Lower lobe of right lung (tissue), 2 donors: ENCODE measurements around the gene ERG. TPM values are rescaled to one million over a fixed set of nuclear protein-coding genes. Genes with fewer than 3 reads are reported as not detected.

Source experiments
- ATAC-seq, 2 donors: fragments of 200-7000 bp; cut with Tn5 transposase; one replicate each; pipeline ENCODE4 v1.9.1; 2020 to 2022; ENCODE audit warnings: mild to moderate bottlenecking in 2 of 2, moderate library complexity in 2 of 2
- DNase-seq: peaks from one replicate; pipeline ENCODE4 v3.0.0-alpha.2; 2020
- H3K27ac ChIP-seq: fragments of 200-600 bp; one replicate; pipeline ENCODE4 v1.8.0; 2022
- H3K27me3 ChIP-seq: fragments of 200-600 bp; one replicate; pipeline ENCODE4 v1.8.0; 2022; ENCODE audit warnings: low read depth
- H3K36me3 ChIP-seq: fragments of 200-600 bp; one replicate; pipeline ENCODE4 v1.8.0; 2022; ENCODE audit warnings: mild to moderate bottlenecking
- H3K4me1 ChIP-seq: fragments of 200-600 bp; one replicate; pipeline ENCODE4 v1.8.0; 2022
- H3K4me3 ChIP-seq: fragments of 200-600 bp; one replicate; pipeline ENCODE4 v1.8.0; 2022; ENCODE audit warnings: mild to moderate bottlenecking
- H3K9me3 ChIP-seq: fragments of 200-600 bp; one replicate; pipeline ENCODE4 v1.8.0; 2022
- CTCF ChIP-seq: fragments of 200-600 bp; IDR thresholded peaks from one replicate; pipeline ENCODE4 v1.8.0; 2022; ENCODE audit warnings: antibody characterized with exemption, mild to moderate bottlenecking
- intact Hi-C: fragments of 100-400 bp; cut with DNase I; formaldehyde crosslinking; loops from one replicate; pipeline ENCODE4 v1.11.0; 2022
- total RNA-seq: library from RNA; stranded (reverse); fragmentation: NEBNext Ultra II Directional; extraction: Animal tissue kit (Norgen Biotek cat#: 25700); gene quantifications from one replicate; pipeline ENCODE4 v1.2.1, GENCODE V29; 2021
- donor health status: DM: no; HTN: yes; CAD: no; lungs with severe emphysema.

The ERG gene
- total RNA-seq, 1 donor from 2014 or later = 38.0 TPM

- H3K4me1 ChIP-seq = peaks cover 13% of the 10 kb centered on the region
- ATAC-seq = no peak
- no peak for TF ChIP-seq CTCF
- no peaks in the 10 kb centered on the region for H3K9me3 ChIP-seq
- intact Hi-C loops = no loop called here
- H3K27me3 ChIP-seq = no peaks in the 10 kb centered on the region
- no peak for DNase-seq
- no peak overlapping the region for H3K27ac ChIP-seq
- H3K36me3 ChIP-seq = no peaks in the 10 kb centered on the region
- no peak overlapping the region for H3K4me3 ChIP-seq
Observed at GRCh38 chr21:38389896-38390295, 108.4 kb downstream of the ERG start.

- H3K4me1 ChIP-seq = peaks cover 19% of the 10 kb centered on the region
- H3K4me3 ChIP-seq = no peak overlapping the region
- no peak for DNase-seq
- ATAC-seq = no peak
- H3K27me3 ChIP-seq = no peaks in the 10 kb centered on the region
- H3K27ac ChIP-seq = no peak overlapping the region
- H3K36me3 ChIP-seq = no peaks in the 10 kb centered on the region
- intact Hi-C loops = no loop called here
- no peaks in the 10 kb centered on the region for H3K9me3 ChIP-seq
- no peak for TF ChIP-seq CTCF
Observed at GRCh38 chr21:38389354-38389676, 109.0 kb downstream of the ERG start.

- H3K27me3 ChIP-seq = no peaks in the 10 kb centered on the region
- intact Hi-C loops = no loop called here
- no peak overlapping the region for H3K4me3 ChIP-seq
- H3K36me3 ChIP-seq = no peaks in the 10 kb centered on the region
- H3K27ac ChIP-seq = no peak overlapping the region
- H3K9me3 ChIP-seq = no peaks in the 10 kb centered on the region
- H3K4me1 ChIP-seq = peaks cover 24% of the 10 kb centered on the region
- TF ChIP-seq CTCF = no peak
- ATAC-seq = no peak
- no peak for DNase-seq
Observed at GRCh38 chr21:38388647-38389353, 109.5 kb downstream of the ERG start.

GRCh38 chr21:38388203-38388602 lies 110.1 kb downstream of the ERG start:
- Histone ChIP-seq H3K4me1 (peaks cover 25% of the 10 kb centered on the region), H3K27me3 (no peaks in the 10 kb centered on the region), H3K36me3 (no peaks in the 10 kb centered on the region), H3K27ac (no peak overlapping the region), H3K4me3 (no peak overlapping the region), H3K9me3 (no peaks in the 10 kb centered on the region)
- ATAC-seq (no peak), DNase-seq (no peak)
- TF ChIP-seq CTCF = no peak
- intact Hi-C loops = no loop called here

- intact Hi-C loops = no loop called here
- no peak for TF ChIP-seq CTCF
- Histone ChIP-seq H3K9me3 (no peaks in the 10 kb centered on the region), H3K4me1 (peaks cover 25% of the 10 kb centered on the region), H3K36me3 (no peaks in the 10 kb centered on the region), H3K4me3 (no peak overlapping the region), H3K27ac (no peak overlapping the region), H3K27me3 (no peaks in the 10 kb centered on the region)
- peak in 1 of 2 donors; percentile 46 for ATAC-seq
- DNase-seq = no peak
Observed at GRCh38 chr21:38386967-38387366, 111.3 kb downstream of the ERG start.
